ENCODE measurements around the gene KAZN. TPM values are rescaled to one million over a fixed set of nuclear protein-coding genes. Genes with fewer than 3 reads are reported as not detected.

Gene KAZN
- polyA plus RNA-seq, 1 experiment: 3.7 TPM

GRCh38 chr1:14862114-14862771 is 263.8 kb downstream of the KAZN start:
- H3K27me3 ChIP-seq (ENCODE audit: control insufficient read depth, insufficient read depth, low read length): no peaks in the 10 kb centered on the region
- no peak overlapping the region for H3K4me3 ChIP-seq (ENCODE audit: low read depth, low read length)
- POLR2A ChIA-PET: no interaction called here
- DNase-seq (ENCODE audit: low read depth, low spot score): no peak
- TF ChIP-seq CTCF (IDR thresholded peaks at IDR 0.05; ENCODE audit: low read depth, low read length): no peak
- H3K9me3 ChIP-seq (ENCODE audit: control insufficient read depth, insufficient read depth, low read length): no peaks in the 10 kb centered on the region; the same call in 1 of the 2 replicates
- CTCF ChIA-PET: interaction anchor here (0.5 kb wide), 1 partner anchor 165 kb away, joined by 3 read pairs; no protein-coding TSS in a partner anchor
- no peak overlapping the region for H3K27ac ChIP-seq (ENCODE audit: low read depth, low read length)

DNA sequence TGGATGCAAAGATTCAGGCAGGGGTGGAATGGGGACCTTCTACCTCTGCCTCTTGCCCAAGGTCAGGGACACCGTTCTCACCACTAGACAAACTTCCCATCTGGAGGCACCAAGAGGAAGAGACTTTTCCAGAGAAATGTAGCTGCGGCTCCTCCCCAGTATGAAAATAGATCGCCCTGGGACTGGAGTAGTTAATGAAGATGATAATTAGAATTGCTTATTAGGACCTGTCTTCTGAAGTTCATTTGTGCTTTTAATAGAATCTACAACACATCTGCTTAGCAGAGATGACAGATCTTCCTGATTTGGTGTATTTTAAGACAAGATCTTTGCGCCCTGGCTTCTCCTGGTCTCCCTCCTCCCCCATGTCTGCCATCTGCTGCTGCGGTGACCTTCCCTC is 266.6 kb downstream of the KAZN start:
- POLR2A ChIA-PET: no interaction called here
- CTCF ChIA-PET: no interaction called here
- no peaks in the 10 kb centered on the region; the same call in 1 of the 2 replicates for H3K9me3 ChIP-seq (ENCODE audit: control insufficient read depth, insufficient read depth, low read length)
- H3K27ac ChIP-seq (ENCODE audit: low read depth, low read length): no peak overlapping the region
- DNase-seq (ENCODE audit: low read depth, low spot score): no peak
- H3K4me3 ChIP-seq (ENCODE audit: low read depth, low read length): no peak overlapping the region
- TF ChIP-seq CTCF (IDR thresholded peaks at IDR 0.05; ENCODE audit: low read depth, low read length): no peak
- no peaks in the 10 kb centered on the region for H3K27me3 ChIP-seq (ENCODE audit: control insufficient read depth, insufficient read depth, low read length)

DNA sequence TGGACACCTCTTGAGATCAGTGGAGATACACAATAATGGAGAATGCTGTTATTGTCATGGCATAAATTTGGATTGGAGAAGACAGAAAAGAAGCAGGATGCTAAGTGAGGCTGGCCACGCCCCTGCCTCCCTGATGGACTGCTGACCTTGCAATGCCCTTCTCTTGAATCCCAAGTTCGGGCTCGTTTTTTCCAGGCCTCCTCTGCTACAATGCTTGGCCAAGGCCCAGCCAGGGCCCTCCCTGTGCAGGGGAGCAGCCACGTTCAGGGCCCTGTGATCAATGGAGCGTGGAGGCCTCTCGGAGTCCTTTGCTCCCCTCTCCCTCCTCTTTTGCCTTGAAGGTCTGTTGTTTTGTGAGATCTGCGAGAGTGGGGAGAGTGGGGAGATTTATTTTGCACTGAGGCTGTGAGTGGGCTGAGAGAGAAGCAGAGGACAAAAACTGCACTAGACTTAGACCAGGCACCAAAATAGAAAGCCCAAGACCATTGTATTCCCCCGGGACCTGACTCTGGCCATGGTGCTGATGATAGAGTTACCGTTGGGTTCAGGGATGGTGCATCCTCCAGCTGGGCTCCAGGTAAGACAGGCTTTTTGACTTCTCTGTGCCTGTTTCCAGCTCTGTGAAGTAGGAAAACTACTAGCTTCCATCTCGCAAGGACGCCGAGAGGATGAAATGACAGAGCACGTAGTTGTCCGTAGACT is 268.6 kb downstream of the KAZN start:
- Histone ChIP-seq H3K27me3 (ENCODE audit: control insufficient read depth, insufficient read depth, low read length) (no peaks in the 10 kb centered on the region), H3K9me3 (ENCODE audit: control insufficient read depth, insufficient read depth, low read length) (no peaks in the 10 kb centered on the region; the same call in 1 of the 2 replicates), H3K27ac (ENCODE audit: low read depth, low read length) (no peak overlapping the region), H3K4me3 (ENCODE audit: low read depth, low read length) (no peak overlapping the region)
- DNase-seq (ENCODE audit: low read depth, low spot score): no peak
- no peak for TF ChIP-seq CTCF (IDR thresholded peaks at IDR 0.05; ENCODE audit: low read depth, low read length)
- ChIA-PET CTCF (no interaction called here), POLR2A (no interaction called here)

DNA sequence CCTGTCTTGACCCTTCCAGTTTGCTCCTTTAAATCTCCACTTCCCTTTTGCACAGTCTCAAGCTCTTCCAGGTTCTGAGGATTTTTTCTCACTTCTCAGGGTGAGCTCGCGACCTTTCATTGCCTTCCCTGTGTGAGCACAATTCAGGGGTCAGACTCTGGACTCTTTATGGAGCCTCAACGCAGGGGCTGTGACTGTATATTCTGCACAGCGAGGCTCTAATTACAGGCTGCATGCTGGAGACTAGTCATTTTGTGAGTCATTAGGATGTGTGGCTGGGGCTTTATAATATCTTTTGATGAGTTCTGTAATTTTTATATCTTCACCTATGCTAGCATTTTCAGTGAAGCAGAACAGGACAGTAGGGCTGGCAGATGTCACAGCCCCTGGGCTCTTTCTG is 270.7 kb downstream of the KAZN start:
- DNase-seq (ENCODE audit: low read depth, low spot score): no peak
- ChIA-PET CTCF (interaction anchor here (1.1 kb wide), 1 partner anchor 45 kb away, joined by 4 read pairs; no protein-coding TSS in a partner anchor), POLR2A (no interaction called here)
- TF ChIP-seq CTCF (IDR thresholded peaks at IDR 0.05; ENCODE audit: low read depth, low read length): no peak
- Histone ChIP-seq H3K4me3 (ENCODE audit: low read depth, low read length) (no peak overlapping the region), H3K9me3 (ENCODE audit: control insufficient read depth, insufficient read depth, low read length) (no peaks in the 10 kb centered on the region; the same call in 1 of the 2 replicates), H3K27me3 (ENCODE audit: control insufficient read depth, insufficient read depth, low read length) (no peaks in the 10 kb centered on the region), H3K27ac (ENCODE audit: low read depth, low read length) (no peak overlapping the region)
